Fibroblast of villous mesenchyme (primary cell): ENCODE data around the gene PAPPA. TPM values are rescaled to one million over a fixed set of nuclear protein-coding genes. Genes with fewer than 3 reads are reported as not detected.
A peak's percentile ranks its signal among the peaks of the same experiment; 100 is the strongest.

Experiments used
- DNase-seq: peaks from one replicate; pipeline ENCODE4 v3.0.0-alpha.2; 2010; ENCODE audit warnings: low read depth
- H3K4me3 ChIP-seq: 2 replicates; pipeline ENCODE4 v1.5.1; 2011; ENCODE audit warnings: low read depth, mild to moderate bottlenecking, low read length
- total RNA-seq: library from RNA; depleted of rRNA; stranded (reverse); fragments of >200 nt; gene quantifications from 2 replicates; pipeline ENCODE4 v1.2.3, GENCODE V29; 2012
- TF ChIP-seq, protein P1 (sequence below): IDR thresholded peaks from 2 replicates; pipeline ENCODE4 v1.5.1; 2012; ENCODE audit warnings: low read depth, mild to moderate bottlenecking, low read length; ENCODE audit not compliant: insufficient read depth

Gene PAPPA
- total RNA-seq, 1 donor = 104 TPM

DNA sequence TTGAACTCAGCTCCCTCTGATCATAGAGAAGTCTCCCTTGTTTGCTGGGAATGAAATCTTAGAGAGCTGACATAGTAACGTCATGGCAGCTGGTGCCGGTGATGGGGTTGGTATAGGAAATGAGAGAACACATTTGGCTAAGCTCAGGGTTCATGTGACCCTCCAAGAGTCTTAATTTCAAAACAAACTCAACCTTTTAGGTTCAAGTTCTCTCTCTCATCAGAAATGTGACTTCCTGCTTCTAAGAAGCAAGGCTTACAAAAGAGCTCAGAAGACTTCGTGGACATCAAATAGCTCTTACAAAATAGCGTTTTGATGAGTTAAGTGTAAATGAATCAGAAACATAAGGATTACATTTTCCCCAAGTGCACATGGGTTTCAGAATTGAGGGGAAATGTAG is 97.3 kb downstream of the PAPPA start:
- no peak for DNase-seq

GRCh38 chr9:116251366-116251765 is 97.8 kb downstream of the PAPPA start:
- DNase-seq = no peak
- H3K4me3 ChIP-seq = no peak overlapping the region
- TF ChIP-seq, protein P1, sequence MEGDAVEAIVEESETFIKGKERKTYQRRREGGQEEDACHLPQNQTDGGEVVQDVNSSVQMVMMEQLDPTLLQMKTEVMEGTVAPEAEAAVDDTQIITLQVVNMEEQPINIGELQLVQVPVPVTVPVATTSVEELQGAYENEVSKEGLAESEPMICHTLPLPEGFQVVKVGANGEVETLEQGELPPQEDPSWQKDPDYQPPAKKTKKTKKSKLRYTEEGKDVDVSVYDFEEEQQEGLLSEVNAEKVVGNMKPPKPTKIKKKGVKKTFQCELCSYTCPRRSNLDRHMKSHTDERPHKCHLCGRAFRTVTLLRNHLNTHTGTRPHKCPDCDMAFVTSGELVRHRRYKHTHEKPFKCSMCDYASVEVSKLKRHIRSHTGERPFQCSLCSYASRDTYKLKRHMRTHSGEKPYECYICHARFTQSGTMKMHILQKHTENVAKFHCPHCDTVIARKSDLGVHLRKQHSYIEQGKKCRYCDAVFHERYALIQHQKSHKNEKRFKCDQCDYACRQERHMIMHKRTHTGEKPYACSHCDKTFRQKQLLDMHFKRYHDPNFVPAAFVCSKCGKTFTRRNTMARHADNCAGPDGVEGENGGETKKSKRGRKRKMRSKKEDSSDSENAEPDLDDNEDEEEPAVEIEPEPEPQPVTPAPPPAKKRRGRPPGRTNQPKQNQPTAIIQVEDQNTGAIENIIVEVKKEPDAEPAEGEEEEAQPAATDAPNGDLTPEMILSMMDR = no peak

More for the DNA sequence above, 97.3 kb downstream of the PAPPA start:
- H3K4me3 ChIP-seq = no peak overlapping the region
- TF ChIP-seq, protein P1 = no peak

GRCh38 chr9:116260531-116260930 is 106.9 kb downstream of the PAPPA start:
- TF ChIP-seq, protein P1 = no peak
- no peak overlapping the region for H3K4me3 ChIP-seq
- no peak for DNase-seq

- TF ChIP-seq, protein P1 = no peak
- no peak overlapping the region for H3K4me3 ChIP-seq
- no peak for DNase-seq
Measured at GRCh38 chr9:116262448-116262847, 108.9 kb downstream of the PAPPA start.

- TF ChIP-seq, protein P1 = no peak
Measured at GRCh38 chr9:116264361-116264760, 110.8 kb downstream of the PAPPA start.

DNA sequence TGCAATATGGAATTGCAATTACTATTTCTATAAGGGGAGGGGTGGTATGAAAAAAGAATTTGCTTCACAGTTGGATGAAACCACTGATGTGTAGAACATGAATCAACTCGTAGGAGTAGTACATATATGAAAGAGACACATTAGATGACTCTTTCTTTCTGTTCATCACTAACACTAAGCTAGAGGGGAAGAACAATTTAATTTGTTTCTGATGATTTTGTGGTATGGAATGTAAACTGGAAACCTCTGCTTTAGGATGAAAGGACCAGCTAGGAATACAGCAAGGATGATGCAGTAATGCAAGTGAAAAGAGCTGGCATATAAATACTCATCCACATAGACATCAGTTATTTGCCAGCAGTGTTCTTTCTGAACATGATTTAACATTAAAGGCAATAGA is 113.4 kb downstream of the PAPPA start:
- DNase-seq = peak; percentile 43
- TF ChIP-seq, protein P1 = no peak
- no peak overlapping the region for H3K4me3 ChIP-seq

More at GRCh38 chr9:116264361-116264760, 110.8 kb downstream of the PAPPA start:
- H3K4me3 ChIP-seq = no peak overlapping the region
- DNase-seq = no peak

- no peak for DNase-seq
- TF ChIP-seq, protein P1 = no peak
- H3K4me3 ChIP-seq = no peak overlapping the region
Measured at GRCh38 chr9:116269250-116269649, 115.7 kb downstream of the PAPPA start.
